Measurements from ENCODE around the gene HDLBP.

Gene HDLBP

DNA sequence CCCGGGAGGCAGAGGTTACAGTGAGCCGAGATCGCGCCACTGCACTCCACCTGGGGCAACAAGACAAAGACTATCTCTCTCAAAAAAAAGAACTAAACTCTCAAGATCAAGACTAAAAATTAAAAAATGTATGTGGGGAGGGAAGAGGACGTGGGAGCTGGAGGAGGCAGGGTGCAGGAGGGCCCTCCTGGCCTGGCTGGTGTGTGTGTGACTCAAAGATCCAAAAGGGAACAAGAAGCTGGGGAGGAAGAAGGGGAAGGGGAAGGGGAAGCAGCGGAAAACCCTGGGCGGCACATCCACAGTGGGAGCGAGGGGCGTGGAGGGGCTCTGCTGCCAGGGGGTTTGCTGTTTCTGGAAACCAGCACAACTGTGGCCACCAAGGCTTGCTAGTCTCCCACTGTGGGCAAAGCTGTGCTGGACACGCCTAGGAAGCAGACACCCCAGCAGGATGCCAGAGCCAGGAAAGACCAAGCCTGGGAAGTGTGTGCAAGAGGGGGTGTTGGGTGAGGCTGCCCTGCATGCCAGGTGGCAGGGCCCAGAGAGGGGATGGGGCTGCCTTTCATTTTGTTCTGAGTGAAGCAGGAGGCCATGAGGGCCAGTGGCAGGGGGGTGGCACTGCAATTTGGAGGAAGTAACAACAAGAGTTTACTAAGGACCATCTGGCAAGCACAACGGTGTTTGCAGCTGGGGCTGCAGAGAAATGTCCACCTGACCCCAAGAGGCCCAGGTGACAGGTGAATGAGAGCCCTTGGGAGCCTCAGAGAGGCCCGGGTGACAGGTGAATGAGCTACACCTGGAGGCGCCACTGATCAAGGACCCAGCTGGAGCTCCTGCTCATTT lies 82.5 kb downstream of the HDLBP start:
- Histone ChIP-seq H3K36me3 (ENCODE audit: insufficient read depth, low read length) (peaks cover 96% of the 10 kb centered on the region), H3K9me3 (replicated peaks; ENCODE audit: low read length) (no peaks in the 10 kb centered on the region)

DNA sequence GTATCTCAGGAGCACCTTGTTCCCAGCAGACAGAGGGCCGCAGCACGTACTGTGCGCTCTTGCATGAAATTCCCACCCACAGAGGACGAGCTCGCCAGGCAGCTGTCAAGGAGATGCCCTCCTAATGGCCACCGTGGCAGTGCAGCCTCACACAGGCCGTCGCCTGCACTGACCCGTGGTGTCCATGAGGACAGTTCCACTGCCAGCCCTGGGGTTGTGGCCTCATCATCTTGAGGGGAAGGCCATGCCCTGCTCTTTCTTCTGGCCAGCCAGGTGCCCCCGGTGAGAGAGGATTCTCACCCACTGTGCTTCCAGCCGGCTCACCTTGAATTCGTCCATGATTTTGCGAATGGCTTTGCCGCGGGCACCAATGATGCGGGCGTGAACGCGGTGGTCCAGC lies 85.0 kb downstream of the HDLBP start:
- H3K4me3 ChIP-seq (ENCODE audit: low read length) = no peak overlapping the region
- no peak overlapping the region for H3K9ac ChIP-seq (ENCODE audit: low read depth, low read length)
- peaks cover 94% of the 10 kb centered on the region for H3K36me3 ChIP-seq (ENCODE audit: insufficient read depth, low read length)
- no peaks in the 10 kb centered on the region for H3K4me1 ChIP-seq (ENCODE audit: control insufficient read depth, insufficient read depth, low read length)
- H3K9me3 ChIP-seq (replicated peaks; ENCODE audit: low read length) = no peaks in the 10 kb centered on the region
- no peaks in the 10 kb centered on the region for H3K27me3 ChIP-seq (ENCODE audit: control insufficient read depth, insufficient read depth, low read length)
- no peak overlapping the region for H3K4me2 ChIP-seq (ENCODE audit: low read length)

More for the DNA sequence above, 82.5 kb downstream of the HDLBP start:
- no peak overlapping the region for H3K4me3 ChIP-seq (ENCODE audit: low read length)
- H3K4me2 ChIP-seq (ENCODE audit: low read length) = no peak overlapping the region
- H3K27me3 ChIP-seq (ENCODE audit: control insufficient read depth, insufficient read depth, low read length) = no peaks in the 10 kb centered on the region
- no peak overlapping the region for H3K9ac ChIP-seq (ENCODE audit: low read depth, low read length)
- no peaks in the 10 kb centered on the region for H3K4me1 ChIP-seq (ENCODE audit: control insufficient read depth, insufficient read depth, low read length)

DNA sequence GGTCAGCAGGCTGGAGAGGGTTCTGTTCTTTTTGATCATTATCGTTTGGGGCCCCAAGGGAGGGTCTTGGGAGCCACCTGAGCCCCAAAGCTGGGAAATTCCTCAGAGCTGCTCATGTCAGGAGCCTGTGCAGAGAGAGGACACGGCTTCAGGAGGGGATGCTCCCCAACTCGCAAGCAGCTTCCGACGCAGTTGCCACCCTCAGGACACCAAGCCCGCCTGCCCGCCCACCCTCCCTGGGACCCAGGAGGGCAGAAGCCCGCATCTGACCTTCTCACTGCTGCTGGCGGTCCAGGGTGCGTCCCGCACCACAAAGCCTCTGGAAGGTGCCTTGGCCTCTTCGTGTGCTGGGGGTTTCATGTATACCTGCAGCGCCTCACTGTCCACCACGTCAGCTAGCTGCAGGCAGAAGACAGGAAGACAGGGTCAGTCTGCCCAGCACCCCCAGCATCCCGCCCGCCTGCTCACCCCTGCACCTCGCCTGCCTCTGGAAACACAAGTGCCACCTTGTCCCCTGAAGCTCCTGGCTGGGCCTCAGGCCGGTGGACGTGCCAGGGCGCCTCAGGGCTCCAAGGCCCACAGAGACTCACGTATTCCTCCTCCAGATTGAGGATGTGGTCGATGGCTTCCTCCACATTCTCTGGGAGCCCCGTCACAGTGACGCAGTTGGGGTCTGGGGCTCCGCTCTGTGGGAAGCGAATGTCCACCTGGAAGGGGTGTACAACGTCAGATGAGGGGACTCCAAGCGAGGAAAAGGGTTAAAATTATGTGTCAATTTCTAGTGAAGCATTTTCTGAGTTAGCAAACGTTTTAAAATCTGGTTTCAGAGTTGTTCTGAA lies 85.7 kb downstream of the HDLBP start:
- H3K4me2 ChIP-seq (ENCODE audit: low read length) = no peak overlapping the region
- H3K36me3 ChIP-seq (ENCODE audit: insufficient read depth, low read length) = peaks cover 90% of the 10 kb centered on the region
- H3K27me3 ChIP-seq (ENCODE audit: control insufficient read depth, insufficient read depth, low read length) = no peaks in the 10 kb centered on the region
- no peaks in the 10 kb centered on the region for H3K9me3 ChIP-seq (replicated peaks; ENCODE audit: low read length)
- H3K4me3 ChIP-seq (ENCODE audit: low read length) = no peak overlapping the region
- peaks cover 2% of the 10 kb centered on the region for H3K4me1 ChIP-seq (ENCODE audit: control insufficient read depth, insufficient read depth, low read length)
- no peak overlapping the region for H3K9ac ChIP-seq (ENCODE audit: low read depth, low read length)

DNA sequence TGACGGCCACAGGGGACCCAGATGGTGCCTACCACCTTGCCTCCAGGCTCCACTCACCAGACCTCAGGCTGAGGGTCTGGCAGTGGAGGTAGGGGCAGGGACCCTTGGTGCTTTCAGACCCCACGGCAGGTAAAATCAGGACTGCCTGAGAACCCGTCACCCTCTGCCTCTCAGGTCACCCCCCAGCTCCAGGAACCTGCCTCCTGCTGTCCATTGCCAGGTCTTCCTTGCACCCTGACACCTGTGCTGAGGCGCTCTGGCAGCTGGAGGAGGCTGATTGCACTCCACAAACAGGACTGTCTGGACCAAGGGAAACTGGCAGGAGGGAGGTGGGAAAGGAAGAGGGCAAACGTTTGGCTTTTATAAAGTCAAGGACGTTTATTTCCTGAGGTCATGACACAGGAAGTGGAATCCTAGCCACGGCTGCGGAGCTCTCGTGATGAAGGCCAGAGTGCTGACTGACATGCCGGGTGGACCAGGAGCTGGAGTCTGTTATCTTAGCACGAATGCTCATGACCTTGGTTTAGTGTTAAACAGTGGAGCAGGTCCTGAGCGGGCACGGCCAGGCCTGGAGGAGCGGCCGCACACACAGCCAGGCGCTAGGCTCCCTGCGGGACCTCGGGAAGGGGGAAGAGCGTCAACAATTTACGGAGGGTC lies 86.5 kb downstream of the HDLBP start:
- H3K4me3 ChIP-seq (ENCODE audit: low read length) = no peak overlapping the region
- no peak overlapping the region for H3K9ac ChIP-seq (ENCODE audit: low read depth, low read length)
- H3K4me2 ChIP-seq (ENCODE audit: low read length) = no peak overlapping the region
- H3K4me1 ChIP-seq (ENCODE audit: control insufficient read depth, insufficient read depth, low read length) = peaks cover 10% of the 10 kb centered on the region
- peaks cover 82% of the 10 kb centered on the region for H3K36me3 ChIP-seq (ENCODE audit: insufficient read depth, low read length)
- H3K27me3 ChIP-seq (ENCODE audit: control insufficient read depth, insufficient read depth, low read length) = no peaks in the 10 kb centered on the region
- H3K9me3 ChIP-seq (replicated peaks; ENCODE audit: low read length) = no peaks in the 10 kb centered on the region

DNA sequence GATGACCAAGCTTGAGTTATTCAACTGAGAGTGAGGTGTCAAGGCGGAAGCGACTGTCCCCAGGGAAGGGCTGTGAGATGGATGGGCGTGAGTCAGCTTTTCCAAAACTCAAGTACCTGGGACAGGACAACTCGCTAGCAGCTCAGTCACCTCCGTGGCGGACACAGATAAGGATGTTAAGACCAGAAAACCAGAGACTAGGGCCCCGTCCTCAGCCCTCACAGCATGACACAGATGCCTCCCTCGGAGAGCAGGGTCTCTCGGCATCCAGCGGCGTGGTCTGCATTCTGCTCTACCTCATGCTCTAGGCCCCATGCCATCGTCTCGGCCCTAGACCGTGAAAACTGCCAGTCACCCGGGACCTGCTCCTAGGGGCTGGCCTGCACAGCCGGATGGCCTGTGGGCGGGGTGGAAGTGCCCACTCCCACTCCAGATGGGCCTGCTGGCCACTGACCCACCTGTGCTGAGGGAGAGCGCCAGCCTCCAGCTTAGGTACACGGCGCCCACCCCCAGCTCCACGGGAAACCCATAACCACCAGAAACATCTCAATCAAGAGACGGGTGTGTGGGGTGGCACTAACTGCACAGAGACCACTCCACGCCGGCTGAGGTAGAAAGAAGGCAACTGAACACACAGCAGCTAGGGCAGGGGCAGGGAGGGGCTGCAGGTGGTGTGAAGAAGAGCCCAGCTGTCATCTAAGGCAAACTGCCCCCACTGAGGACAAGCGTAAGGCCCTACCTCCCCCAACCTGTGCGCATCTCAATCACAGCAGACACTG lies 87.2 kb downstream of the HDLBP start:
- Histone ChIP-seq H3K4me2 (ENCODE audit: low read length) (no peak overlapping the region), H3K9me3 (replicated peaks; ENCODE audit: low read length) (no peaks in the 10 kb centered on the region), H3K4me1 (ENCODE audit: control insufficient read depth, insufficient read depth, low read length) (peaks cover 17% of the 10 kb centered on the region), H3K27me3 (ENCODE audit: control insufficient read depth, insufficient read depth, low read length) (no peaks in the 10 kb centered on the region), H3K9ac (ENCODE audit: low read depth, low read length) (no peak overlapping the region), H3K4me3 (ENCODE audit: low read length) (no peak overlapping the region), H3K36me3 (ENCODE audit: insufficient read depth, low read length) (peaks cover 74% of the 10 kb centered on the region)

DNA sequence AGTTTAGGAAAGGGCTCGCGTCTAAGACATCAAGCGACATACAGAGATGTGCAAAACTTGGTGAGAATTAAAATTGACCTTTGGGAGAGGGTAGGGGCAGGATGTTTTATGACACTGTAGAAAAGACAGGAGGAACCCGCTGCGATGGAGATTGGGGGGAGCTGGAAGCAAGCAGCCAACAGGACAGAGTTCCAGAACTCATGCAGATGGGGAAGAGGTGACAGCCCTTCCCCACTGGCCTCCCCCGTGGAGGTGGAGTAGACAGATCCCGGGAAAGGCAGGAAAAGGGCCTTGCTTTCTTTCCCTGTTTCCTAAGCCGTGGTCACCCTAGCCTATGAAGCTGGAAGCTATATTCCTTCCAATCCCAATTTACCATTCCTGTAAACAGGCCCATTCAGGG lies 87.9 kb downstream of the HDLBP start:
- peaks cover 17% of the 10 kb centered on the region for H3K4me1 ChIP-seq (ENCODE audit: control insufficient read depth, insufficient read depth, low read length)

DNA sequence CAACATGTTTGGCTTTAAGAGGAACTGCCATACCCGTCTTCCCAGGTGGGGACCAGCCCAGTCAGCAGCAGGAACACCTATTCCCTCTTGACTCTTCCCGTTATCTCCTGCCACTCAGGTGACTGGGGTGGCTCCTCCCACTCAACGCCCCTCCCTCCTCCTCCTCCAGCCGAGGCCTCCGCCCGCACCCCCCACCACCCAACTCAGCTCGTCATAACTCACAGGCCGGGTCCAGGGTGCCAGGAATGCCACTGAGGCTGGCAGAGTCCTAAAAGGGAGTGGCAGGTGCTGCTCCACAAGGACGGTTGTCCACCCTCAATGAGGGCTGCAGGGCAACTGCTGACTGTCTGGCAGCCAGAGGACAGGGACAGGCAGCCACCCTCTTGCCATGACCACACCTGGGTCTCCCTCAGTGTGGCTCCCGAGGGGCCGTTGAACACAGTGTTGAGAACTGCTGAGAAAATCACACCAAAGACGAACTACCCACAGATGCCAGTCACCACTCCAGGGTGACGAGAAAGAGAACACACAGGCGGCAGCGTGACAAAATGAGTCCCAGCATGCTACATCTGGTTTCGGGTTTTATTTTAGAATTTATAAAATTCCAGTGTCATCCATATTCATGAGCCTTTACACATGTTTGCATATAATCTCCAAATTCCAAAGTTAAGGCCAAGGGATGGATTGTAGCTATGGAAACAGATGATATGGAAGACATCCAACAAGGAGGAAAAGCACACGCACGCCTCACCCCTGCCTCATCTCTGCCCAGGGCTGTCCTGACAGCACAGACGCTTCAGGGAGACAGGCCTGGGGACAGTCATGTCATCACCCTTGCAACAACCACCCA lies 88.5 kb downstream of the HDLBP start:
- no peak overlapping the region for H3K4me3 ChIP-seq (ENCODE audit: low read length)
- H3K27me3 ChIP-seq (ENCODE audit: control insufficient read depth, insufficient read depth, low read length) = no peaks in the 10 kb centered on the region
- H3K36me3 ChIP-seq (ENCODE audit: insufficient read depth, low read length) = peaks cover 62% of the 10 kb centered on the region
- no peaks in the 10 kb centered on the region for H3K9me3 ChIP-seq (replicated peaks; ENCODE audit: low read length)
- peaks cover 17% of the 10 kb centered on the region for H3K4me1 ChIP-seq (ENCODE audit: control insufficient read depth, insufficient read depth, low read length)
- no peak overlapping the region for H3K9ac ChIP-seq (ENCODE audit: low read depth, low read length)
- no peak overlapping the region for H3K4me2 ChIP-seq (ENCODE audit: low read length)

More for the DNA sequence above, 87.9 kb downstream of the HDLBP start:
- H3K9ac ChIP-seq (ENCODE audit: low read depth, low read length) = no peak overlapping the region
- no peak overlapping the region for H3K4me3 ChIP-seq (ENCODE audit: low read length)
- no peaks in the 10 kb centered on the region for H3K9me3 ChIP-seq (replicated peaks; ENCODE audit: low read length)
- peaks cover 68% of the 10 kb centered on the region for H3K36me3 ChIP-seq (ENCODE audit: insufficient read depth, low read length)
- H3K27me3 ChIP-seq (ENCODE audit: control insufficient read depth, insufficient read depth, low read length) = no peaks in the 10 kb centered on the region
- no peak overlapping the region for H3K4me2 ChIP-seq (ENCODE audit: low read length)

DNA sequence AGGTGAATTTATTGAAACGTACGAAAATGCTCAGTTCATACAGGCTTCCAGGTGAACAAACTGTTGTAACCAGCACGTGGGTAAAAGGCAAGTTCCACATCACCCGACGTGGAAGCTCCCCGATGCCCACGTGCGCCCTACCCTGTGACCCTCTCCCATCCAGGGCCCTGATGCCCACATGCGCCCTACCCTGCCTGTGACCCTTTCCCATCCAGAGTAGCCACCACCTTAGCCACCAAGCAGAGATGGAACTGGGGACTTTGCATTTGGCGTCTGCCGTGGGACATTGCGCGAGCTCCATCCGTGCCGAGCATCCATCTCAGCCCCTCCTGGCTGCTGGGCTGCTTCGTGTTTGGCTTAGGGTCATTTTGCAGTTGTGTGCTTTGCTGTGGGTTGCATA lies 89.5 kb downstream of the HDLBP start:
- H3K36me3 ChIP-seq (ENCODE audit: insufficient read depth, low read length) = peaks cover 54% of the 10 kb centered on the region
- no peaks in the 10 kb centered on the region for H3K27me3 ChIP-seq (ENCODE audit: control insufficient read depth, insufficient read depth, low read length)
- H3K4me2 ChIP-seq (ENCODE audit: low read length) = no peak overlapping the region
- no peak overlapping the region for H3K4me3 ChIP-seq (ENCODE audit: low read length)
- H3K4me1 ChIP-seq (ENCODE audit: control insufficient read depth, insufficient read depth, low read length) = peaks cover 17% of the 10 kb centered on the region
- no peak overlapping the region for H3K9ac ChIP-seq (ENCODE audit: low read depth, low read length)
- no peaks in the 10 kb centered on the region for H3K9me3 ChIP-seq (replicated peaks; ENCODE audit: low read length)

DNA sequence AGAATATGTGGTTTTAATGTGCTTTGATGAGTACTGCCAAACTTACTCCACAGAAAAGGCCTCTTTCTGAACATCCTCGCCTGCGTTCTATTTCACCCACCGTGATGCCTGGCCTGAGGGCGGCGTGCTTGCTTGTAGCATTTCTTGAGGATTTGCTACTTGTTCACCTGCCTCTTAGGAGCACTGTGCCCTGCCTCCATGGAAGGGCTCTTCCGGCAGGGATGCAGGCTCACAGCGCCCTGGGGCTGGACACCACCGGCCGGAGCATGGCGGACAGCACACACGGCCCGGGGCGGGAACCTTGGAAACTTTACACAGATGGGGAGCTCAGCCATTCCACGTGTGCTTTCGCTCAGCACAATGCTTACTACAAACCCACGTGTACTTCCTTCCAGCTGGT lies 89.9 kb downstream of the HDLBP start:
- Histone ChIP-seq H3K9ac (ENCODE audit: low read depth, low read length) (no peak overlapping the region), H3K4me1 (ENCODE audit: control insufficient read depth, insufficient read depth, low read length) (peaks cover 17% of the 10 kb centered on the region), H3K9me3 (replicated peaks; ENCODE audit: low read length) (no peaks in the 10 kb centered on the region), H3K27me3 (ENCODE audit: control insufficient read depth, insufficient read depth, low read length) (no peaks in the 10 kb centered on the region), H3K4me3 (ENCODE audit: low read length) (no peak overlapping the region), H3K36me3 (ENCODE audit: insufficient read depth, low read length) (peaks cover 50% of the 10 kb centered on the region), H3K4me2 (ENCODE audit: low read length) (no peak overlapping the region)

DNA sequence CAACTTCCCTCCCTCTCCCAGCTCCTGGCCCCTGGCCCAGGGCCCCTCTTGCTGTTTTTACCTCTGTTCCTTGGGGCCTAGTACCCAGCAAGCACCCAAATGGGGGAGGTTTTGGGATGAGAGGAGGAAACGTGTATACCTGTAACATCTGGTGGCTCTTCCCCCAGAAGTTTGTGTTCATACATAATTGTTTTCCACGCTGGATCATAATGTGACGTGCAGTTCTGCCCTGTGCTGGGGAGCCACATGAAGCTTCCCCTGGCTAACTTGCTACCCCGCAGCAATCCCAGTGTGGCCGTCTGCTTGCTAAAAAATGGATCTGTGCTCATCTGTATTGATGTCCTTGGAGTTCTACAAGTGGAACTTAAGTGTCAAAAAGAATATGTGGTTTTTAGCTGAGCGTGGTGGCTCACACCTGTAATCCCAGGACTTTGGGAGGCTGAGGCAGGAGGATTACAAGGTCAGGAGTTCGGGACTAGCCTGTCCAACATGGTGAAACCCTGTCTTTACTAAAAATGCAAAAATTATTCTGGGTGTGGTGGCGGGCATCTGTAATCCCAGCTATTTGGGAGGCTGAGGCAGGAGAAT lies 90.5 kb downstream of the HDLBP start:
- Histone ChIP-seq H3K4me3 (ENCODE audit: low read length) (no peak overlapping the region), H3K27me3 (ENCODE audit: control insufficient read depth, insufficient read depth, low read length) (no peaks in the 10 kb centered on the region), H3K9me3 (replicated peaks; ENCODE audit: low read length) (no peaks in the 10 kb centered on the region), H3K36me3 (ENCODE audit: insufficient read depth, low read length) (peaks cover 44% of the 10 kb centered on the region), H3K4me2 (ENCODE audit: low read length) (no peak overlapping the region), H3K4me1 (ENCODE audit: control insufficient read depth, insufficient read depth, low read length) (peaks cover 17% of the 10 kb centered on the region), H3K9ac (ENCODE audit: low read depth, low read length) (no peak overlapping the region)

All from skeletal muscle satellite cell (primary cell).